Smooth muscle cell (in vitro differentiated cells): Measurements from ENCODE around the gene POU6F2. TPM values are rescaled to one million over a fixed set of nuclear protein-coding genes. Genes with fewer than 3 reads are reported as not detected.

ENCODE experiments used
- DNase-seq: peaks from one replicate; lab custom pipeline; 2025; ENCODE audit not compliant: unreplicated experiment; lab: John Stamatoyannopoulos, UW
- H2AFZ ChIP-seq: fragments of 200-600 bp; sonication (generic); 2 replicates; pipeline ENCODE4 v1.6.0; 2016; ENCODE audit warnings: antibody characterized with exemption, low read depth, mild to moderate bottlenecking
- H3F3A ChIP-seq: fragments of 200-600 bp; sonication (generic); 2 replicates; pipeline ENCODE4 v1.6.0; 2017; ENCODE audit warnings: antibody characterized with exemption, low read depth
- H3K27ac ChIP-seq: fragments of 200-600 bp; sonication (generic); 2 replicates; pipeline ENCODE4 v1.5.1; 2016; ENCODE audit warnings: low read depth, mild to moderate bottlenecking
- H3K27me3 ChIP-seq: fragments of 200-600 bp; sonication (generic); 2 replicates; pipeline ENCODE4 v1.6.1; 2016; ENCODE audit warnings: low read depth, mild to moderate bottlenecking
- H3K36me3 ChIP-seq: fragments of 200-600 bp; sonication (generic); 2 replicates; pipeline ENCODE4 v1.5.1; 2016; ENCODE audit warnings: low read depth
- H3K4me1 ChIP-seq: fragments of 200-600 bp; sonication (generic); 2 replicates; pipeline ENCODE4 v1.5.1; 2016; ENCODE audit warnings: low read depth
- H3K4me2 ChIP-seq: fragments of 200-600 bp; sonication (generic); 2 replicates; pipeline ENCODE4 v1.6.0; 2016; ENCODE audit warnings: mild to moderate bottlenecking
- H3K4me3 ChIP-seq: fragments of 200-600 bp; sonication (generic); 2 replicates; pipeline ENCODE4 v1.5.1; 2016; ENCODE audit warnings: mild to moderate bottlenecking
- H3K79me2 ChIP-seq: fragments of 200-600 bp; sonication (generic); 2 replicates; pipeline ENCODE4 v1.6.0; 2016; ENCODE audit warnings: low read depth, mild to moderate bottlenecking
- H3K9ac ChIP-seq: fragments of 200-600 bp; sonication (generic); 2 replicates; pipeline ENCODE4 v1.6.0; 2016; ENCODE audit warnings: low read depth
- H3K9me3 ChIP-seq: fragments of 200-600 bp; sonication (generic); replicated peaks from 2 replicates; pipeline ENCODE4 v1.5.1; 2016; ENCODE audit warnings: low read depth
- H4K20me1 ChIP-seq: fragments of 200-600 bp; sonication (generic); 2 replicates; pipeline ENCODE4 v1.6.0; 2016; ENCODE audit warnings: low read depth
- WGBS: methylation state at CpG from one replicate; pipeline ENCODE4 v1.1.7; 2016; ENCODE audit warnings: low lambda C conversion rate; 5-methylcytosine and 5-hydroxymethylcytosine counted together
- polyA plus RNA-seq: library from polyadenylated mRNA; unstranded; fragments of >200 nt; fragmentation: Nextera tagmentation; extraction: Ambion mirVana; gene quantifications from 2 replicates; pipeline ENCODE4 v1.2.1, GENCODE V29; 2016
- total RNA-seq: library from RNA; depleted of rRNA; stranded (reverse); fragments of >200 nt; gene quantifications from 2 replicates; pipeline ENCODE4 v1.2.3, GENCODE V29; 2014
- TF ChIP-seq, protein P1 (sequence below): fragments of 200-600 bp; sonication (generic); IDR thresholded peaks from 2 replicates; pipeline ENCODE4 v1.5.1; 2017; ENCODE audit warnings: borderline replicate concordance, mild to moderate bottlenecking, antibody characterized with exemption; ENCODE audit not compliant: insufficient read depth, poor library complexity, severe bottlenecking

Gene POU6F2
- total and polyA plus RNA-seq, 2 experiments from 2014 or later, result 1.2 TPM

DNA sequence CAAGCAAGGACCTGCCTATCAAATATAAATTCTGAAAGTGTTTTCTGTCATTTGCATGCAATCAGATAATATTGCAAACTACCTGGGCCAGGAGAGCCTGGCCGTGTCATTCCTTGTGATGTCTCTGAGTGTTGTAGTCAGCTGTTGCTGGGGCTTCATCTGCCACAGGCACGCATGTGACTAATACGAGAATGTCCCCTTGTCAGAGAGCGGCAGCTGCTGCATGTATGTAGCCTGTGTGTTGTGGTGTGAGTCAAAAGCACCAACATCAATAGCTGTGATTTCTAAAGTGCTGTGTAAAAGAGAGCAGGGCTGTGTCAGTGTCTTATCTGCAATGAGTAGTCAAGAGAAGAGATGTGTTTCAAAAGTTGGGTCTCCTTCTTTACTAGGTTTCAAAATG lies 155.4 kb downstream of the POU6F2 start:
- H4K20me1 ChIP-seq, result no peaks in the 10 kb centered on the region
- no peak for DNase-seq
- no peak overlapping the region for H3K9ac ChIP-seq
- no peaks in the 10 kb centered on the region for H3K9me3 ChIP-seq
- H3F3A ChIP-seq, result no peaks in the 10 kb centered on the region
- H3K27ac ChIP-seq, result no peak overlapping the region
- TF ChIP-seq, protein P1, sequence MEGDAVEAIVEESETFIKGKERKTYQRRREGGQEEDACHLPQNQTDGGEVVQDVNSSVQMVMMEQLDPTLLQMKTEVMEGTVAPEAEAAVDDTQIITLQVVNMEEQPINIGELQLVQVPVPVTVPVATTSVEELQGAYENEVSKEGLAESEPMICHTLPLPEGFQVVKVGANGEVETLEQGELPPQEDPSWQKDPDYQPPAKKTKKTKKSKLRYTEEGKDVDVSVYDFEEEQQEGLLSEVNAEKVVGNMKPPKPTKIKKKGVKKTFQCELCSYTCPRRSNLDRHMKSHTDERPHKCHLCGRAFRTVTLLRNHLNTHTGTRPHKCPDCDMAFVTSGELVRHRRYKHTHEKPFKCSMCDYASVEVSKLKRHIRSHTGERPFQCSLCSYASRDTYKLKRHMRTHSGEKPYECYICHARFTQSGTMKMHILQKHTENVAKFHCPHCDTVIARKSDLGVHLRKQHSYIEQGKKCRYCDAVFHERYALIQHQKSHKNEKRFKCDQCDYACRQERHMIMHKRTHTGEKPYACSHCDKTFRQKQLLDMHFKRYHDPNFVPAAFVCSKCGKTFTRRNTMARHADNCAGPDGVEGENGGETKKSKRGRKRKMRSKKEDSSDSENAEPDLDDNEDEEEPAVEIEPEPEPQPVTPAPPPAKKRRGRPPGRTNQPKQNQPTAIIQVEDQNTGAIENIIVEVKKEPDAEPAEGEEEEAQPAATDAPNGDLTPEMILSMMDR, result no peak
- no peaks in the 10 kb centered on the region for H3K27me3 ChIP-seq
- WGBS, result 64% methylated on average over 4 of the region's 4 CpGs
- H2AFZ ChIP-seq, result no peak overlapping the region
- no peaks in the 10 kb centered on the region for H3K4me1 ChIP-seq
- H3K79me2 ChIP-seq, result no peaks in the 10 kb centered on the region
- no peak overlapping the region for H3K4me3 ChIP-seq
- no peak overlapping the region for H3K4me2 ChIP-seq
- no peaks in the 10 kb centered on the region for H3K36me3 ChIP-seq

DNA sequence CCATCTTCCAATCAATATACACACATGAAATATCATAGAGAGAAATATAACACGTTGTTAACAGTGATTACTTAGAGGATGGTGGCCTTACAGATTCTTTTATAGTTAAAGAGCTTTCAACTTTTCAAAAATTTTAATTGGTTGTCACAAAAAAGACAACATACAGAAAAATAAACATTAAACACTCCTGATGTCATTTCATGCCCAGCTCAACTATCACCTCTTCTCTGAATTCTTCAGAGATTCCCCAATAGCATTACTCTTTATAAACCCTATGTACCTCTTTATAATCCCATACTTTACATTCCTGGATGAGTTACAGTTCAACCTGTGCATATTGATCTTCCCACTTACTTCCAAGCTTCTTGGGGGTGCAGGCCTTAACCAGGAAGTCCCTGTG lies 159.8 kb downstream of the POU6F2 start:
- Histone ChIP-seq H3K79me2 (no peaks in the 10 kb centered on the region), H3K27ac (no peak overlapping the region), H3K4me3 (no peak overlapping the region), H3K4me2 (no peak overlapping the region), H2AFZ (no peak overlapping the region), H3K36me3 (no peaks in the 10 kb centered on the region), H3K4me1 (no peaks in the 10 kb centered on the region), H3K27me3 (no peaks in the 10 kb centered on the region), H3K9me3 (no peaks in the 10 kb centered on the region), H4K20me1 (no peaks in the 10 kb centered on the region), H3K9ac (no peak overlapping the region), H3F3A (no peaks in the 10 kb centered on the region)
- WGBS, result 95% methylated on average over 1 of the region's 1 CpG
- DNase-seq, result no peak
- TF ChIP-seq, protein P1, result no peak

DNA sequence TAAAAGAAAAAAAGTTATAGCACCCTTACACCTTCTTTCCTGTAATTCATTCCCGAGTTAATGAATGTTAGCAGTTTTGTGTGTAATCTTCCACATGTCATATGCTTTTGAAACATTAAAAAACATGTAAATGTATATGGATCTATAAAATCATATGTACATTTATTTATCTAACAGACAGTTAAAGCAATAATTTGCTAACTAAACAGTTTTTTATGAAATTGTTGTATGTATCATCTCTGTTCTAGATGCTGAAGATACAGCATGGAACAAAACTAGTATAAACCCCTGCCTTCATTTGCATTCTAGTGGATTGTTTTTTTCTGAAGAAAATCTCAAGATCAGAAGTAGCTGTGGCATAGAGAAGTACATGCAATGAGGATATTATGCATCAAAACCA lies 165.0 kb downstream of the POU6F2 start:
- H3K27me3 ChIP-seq, result no peaks in the 10 kb centered on the region
- H3K9ac ChIP-seq, result no peak overlapping the region
- H3K79me2 ChIP-seq, result no peaks in the 10 kb centered on the region
- no peak for DNase-seq
- no peak overlapping the region for H3K27ac ChIP-seq
- no peak overlapping the region for H3K4me2 ChIP-seq
- H2AFZ ChIP-seq, result no peak overlapping the region
- TF ChIP-seq, protein P1, result no peak
- no peaks in the 10 kb centered on the region for H3K36me3 ChIP-seq
- no peaks in the 10 kb centered on the region for H3F3A ChIP-seq
- no peaks in the 10 kb centered on the region for H4K20me1 ChIP-seq
- no peaks in the 10 kb centered on the region for H3K9me3 ChIP-seq
- no peak overlapping the region for H3K4me3 ChIP-seq
- 97% methylated on average over 1 of the region's 1 CpG for WGBS
- no peaks in the 10 kb centered on the region for H3K4me1 ChIP-seq

DNA sequence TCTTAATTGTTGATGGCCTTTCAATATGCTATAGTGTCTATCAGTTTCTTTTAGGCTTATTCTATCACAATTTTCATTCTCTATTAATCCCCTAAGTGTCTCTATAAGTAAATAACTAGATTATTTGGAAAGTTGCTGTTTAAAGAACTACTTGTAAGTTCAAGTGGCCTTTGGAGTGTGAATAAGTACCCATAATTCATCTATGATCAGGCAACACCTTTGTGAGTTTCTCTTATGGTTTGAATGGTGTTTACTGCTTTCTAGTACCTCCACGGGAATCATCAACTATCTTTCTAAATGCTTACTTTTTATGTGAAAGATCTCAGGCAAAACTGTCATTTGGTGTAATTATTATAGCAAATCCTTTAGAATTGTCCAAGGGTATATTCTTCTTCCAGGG lies 166.7 kb downstream of the POU6F2 start:
- Histone ChIP-seq H4K20me1 (no peaks in the 10 kb centered on the region), H3K9ac (no peak overlapping the region), H3K27ac (no peak overlapping the region), H3K4me3 (no peak overlapping the region), H3K4me1 (no peaks in the 10 kb centered on the region), H3K79me2 (no peaks in the 10 kb centered on the region), H3K4me2 (no peak overlapping the region), H3F3A (no peaks in the 10 kb centered on the region), H3K36me3 (no peaks in the 10 kb centered on the region), H3K27me3 (no peaks in the 10 kb centered on the region), H2AFZ (no peak overlapping the region), H3K9me3 (no peaks in the 10 kb centered on the region)
- no peak for DNase-seq
- WGBS, result 89% methylated on average over 1 of the region's 1 CpG
- TF ChIP-seq, protein P1, result no peak
